H1 (cell line): ENCODE results near the gene PLCB4. TPM values are rescaled to one million over a fixed set of nuclear protein-coding genes. Genes with fewer than 3 reads are reported as not detected.

Experiments used
- EP300 ChIP-seq, 2 experiments: IDR thresholded peaks; 1 replicate in 1 of 2; 2 replicates in 1 of 2; pipeline ENCODE4 v1.6.1; 2011 to 2012; ENCODE audit warnings: low read depth in 2 of 2, low read length in 2 of 2, mild to moderate bottlenecking in 2 of 2, borderline replicate concordance in 1 of 2, inconsistent platforms in 1 of 2, moderate library complexity in 1 of 2
- EZH2 ChIP-seq: fragments of 200-600 bp; sonication (generic); IDR thresholded peaks from 2 replicates; pipeline ENCODE4 v1.7.1; 2012; ENCODE audit warnings: low read depth, mild to moderate bottlenecking, moderate library complexity, low read length, inconsistent platforms; ENCODE audit not compliant: severe bottlenecking
- GABPA ChIP-seq: IDR thresholded peaks from 2 replicates; pipeline ENCODE4 v1.6.1; 2011; ENCODE audit warnings: mild to moderate bottlenecking, low read length, moderate library complexity, borderline replicate concordance; ENCODE audit not compliant: insufficient read depth
- HDAC6 ChIP-seq: IDR thresholded peaks from one replicate; pipeline ENCODE4 v1.7.1; 2012; ENCODE audit warnings: low read depth, mild to moderate bottlenecking, inconsistent platforms, low read length, moderate library complexity
- RNF2 ChIP-seq: fragments of 200-900, 300-1000 bp; sonication (generic); IDR thresholded peaks from 2 replicates; pipeline ENCODE4 v1.7.1; 2016; ENCODE audit warnings: borderline replicate concordance, low read depth, mild to moderate bottlenecking, antibody characterized with exemption, low read length; ENCODE audit not compliant: poor library complexity, severe bottlenecking; ENCODE audit errors: missing control alignments
- SIX5 ChIP-seq: IDR thresholded peaks from 2 replicates; pipeline ENCODE4 v1.6.1; 2011; ENCODE audit warnings: mild to moderate bottlenecking, low read depth, low read length
- SP4 ChIP-seq: IDR thresholded peaks from 2 replicates; pipeline ENCODE4 v1.6.1; 2012; ENCODE audit warnings: low read length, inconsistent platforms
- TAF7 ChIP-seq: optimal IDR thresholded peaks from 2 replicates; pipeline ENCODE3; 2011; ENCODE audit warnings: low read depth, mild to moderate bottlenecking, inconsistent platforms, low read length, moderate library complexity, borderline replicate concordance
- polyA plus RNA-seq, 7 experiments: library from polyadenylated mRNA; depleted of rRNA in 3 of 7; stranded (reverse) in 5 of 7; unstranded in 2 of 7; fragments of >200 nt in 5 of 7; fragments of 200-250 nt in 2 of 7; gene quantifications; 1 replicate in 5 of 7; 2 replicates in 1 of 7; 4 replicates in 1 of 7; pipeline versions ENCODE4 v1.2.1 to v1.2.3, GENCODE V29; 2011 to 2013; ENCODE audit warnings: missing spikeins in 2 of 7, mixed read lengths in 2 of 7
- total RNA-seq: library from RNA; stranded (reverse); fragmentation: NEBNext Ultra II Directional; extraction: Animal tissue kit (Norgen Biotek cat#: 25700); gene quantifications from 2 replicates; pipeline ENCODE4 v1.2.1, GENCODE V29; 2021
- TF ChIP-seq, protein P1 (sequence below), 3 experiments: IDR thresholded peaks; 1 replicate in 2 of 3; 2 replicates in 1 of 3; pipeline versions ENCODE4 v1.5.1 to v1.6.1; 2011; ENCODE audit warnings: low read length in 3 of 3, mild to moderate bottlenecking in 3 of 3, inconsistent platforms in 2 of 3, low read depth in 1 of 3, moderate library complexity in 1 of 3; ENCODE audit not compliant: insufficient read depth in 1 of 3; ENCODE audit errors: control extremely low read depth in 1 of 3

PLCB4 gene
- total and polyA plus RNA-seq, 2 of the 8 experiments (the other 6 are each of a cell fraction or from before 2014, with no cell fraction given), result 3.2 to 14.1 TPM

DNA sequence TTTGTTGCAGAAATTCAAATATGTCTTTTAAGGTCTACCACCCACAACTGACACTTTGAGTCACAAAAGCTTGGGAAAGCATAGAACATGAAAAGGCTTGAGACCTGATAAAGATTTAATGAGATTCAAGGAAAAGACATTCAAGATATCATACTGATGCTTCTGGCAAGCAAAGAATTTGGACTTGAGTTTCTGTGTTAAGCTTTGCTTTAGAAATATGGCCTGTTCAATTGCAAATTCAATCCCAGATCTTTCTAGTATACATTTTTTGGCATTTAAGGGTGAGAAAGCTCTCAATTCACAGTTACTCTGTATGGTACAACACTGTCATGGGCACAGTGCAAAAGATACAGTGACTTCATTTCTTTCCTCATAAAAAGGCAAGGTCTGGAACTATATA, 406.6 kb downstream of the PLCB4 start (continued):
- TF ChIP-seq RNF2, result no peak
- no peak for TF ChIP-seq EP300 (IDR thresholded peaks at IDR 0.05; ENCODE audit: borderline replicate concordance in 1 of 2, low read depth in 2 of 2, low read length in 2 of 2)
- TF ChIP-seq, protein P1, sequence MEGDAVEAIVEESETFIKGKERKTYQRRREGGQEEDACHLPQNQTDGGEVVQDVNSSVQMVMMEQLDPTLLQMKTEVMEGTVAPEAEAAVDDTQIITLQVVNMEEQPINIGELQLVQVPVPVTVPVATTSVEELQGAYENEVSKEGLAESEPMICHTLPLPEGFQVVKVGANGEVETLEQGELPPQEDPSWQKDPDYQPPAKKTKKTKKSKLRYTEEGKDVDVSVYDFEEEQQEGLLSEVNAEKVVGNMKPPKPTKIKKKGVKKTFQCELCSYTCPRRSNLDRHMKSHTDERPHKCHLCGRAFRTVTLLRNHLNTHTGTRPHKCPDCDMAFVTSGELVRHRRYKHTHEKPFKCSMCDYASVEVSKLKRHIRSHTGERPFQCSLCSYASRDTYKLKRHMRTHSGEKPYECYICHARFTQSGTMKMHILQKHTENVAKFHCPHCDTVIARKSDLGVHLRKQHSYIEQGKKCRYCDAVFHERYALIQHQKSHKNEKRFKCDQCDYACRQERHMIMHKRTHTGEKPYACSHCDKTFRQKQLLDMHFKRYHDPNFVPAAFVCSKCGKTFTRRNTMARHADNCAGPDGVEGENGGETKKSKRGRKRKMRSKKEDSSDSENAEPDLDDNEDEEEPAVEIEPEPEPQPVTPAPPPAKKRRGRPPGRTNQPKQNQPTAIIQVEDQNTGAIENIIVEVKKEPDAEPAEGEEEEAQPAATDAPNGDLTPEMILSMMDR (IDR thresholded peaks at IDR 0.05; ENCODE audit: control extremely low read depth in 1 of 3, insufficient read depth in 1 of 3, low read depth in 1 of 3, low read length in 3 of 3), result no peak
- TF ChIP-seq SIX5, result no peak
- no peak for TF ChIP-seq HDAC6
- TF ChIP-seq TAF7, result no peak
- TF ChIP-seq SP4, result no peak
- TF ChIP-seq EZH2, result no peak
- TF ChIP-seq GABPA, result no peak
- TF ChIP-seq, all 59 proteins: peak for 0
